GM12865 (cell line): ENCODE measurements around the gene ERC2.
A peak's percentile ranks its signal among the peaks of the same experiment; 100 is the strongest.

ENCODE experiments used
- DNase-seq: peaks from one replicate; pipeline ENCODE4 v3.0.0; 2010; ENCODE audit warnings: low read depth
- H3K4me3 ChIP-seq: 2 replicates; pipeline ENCODE4 v1.5.1; 2011; ENCODE audit warnings: mild to moderate bottlenecking, low read depth, low read length, control low read depth
- CTCF ChIP-seq: IDR thresholded peaks from 2 replicates; pipeline ENCODE4 v1.5.1; 2011; ENCODE audit warnings: low read length, control low read depth, low read depth, inconsistent platforms; ENCODE audit not compliant: insufficient read depth; ENCODE audit errors: missing control alignments

Gene ERC2

GRCh38 chr3:56308471-56308870 is 159.8 kb downstream of the ERC2 start:
- no peak for TF ChIP-seq CTCF
- no peak overlapping the region for H3K4me3 ChIP-seq
- no peak for DNase-seq

- no peak for DNase-seq
- H3K4me3 ChIP-seq, result no peak overlapping the region
- TF ChIP-seq CTCF, result no peak
Observed at GRCh38 chr3:56304069-56304468, 164.2 kb downstream of the ERC2 start.

- peak; percentile 63 for TF ChIP-seq CTCF
- H3K4me3 ChIP-seq, result no peak overlapping the region
- DNase-seq, result peak; percentile 79
Observed at GRCh38 chr3:56303487-56303886, 164.8 kb downstream of the ERC2 start.

DNA sequence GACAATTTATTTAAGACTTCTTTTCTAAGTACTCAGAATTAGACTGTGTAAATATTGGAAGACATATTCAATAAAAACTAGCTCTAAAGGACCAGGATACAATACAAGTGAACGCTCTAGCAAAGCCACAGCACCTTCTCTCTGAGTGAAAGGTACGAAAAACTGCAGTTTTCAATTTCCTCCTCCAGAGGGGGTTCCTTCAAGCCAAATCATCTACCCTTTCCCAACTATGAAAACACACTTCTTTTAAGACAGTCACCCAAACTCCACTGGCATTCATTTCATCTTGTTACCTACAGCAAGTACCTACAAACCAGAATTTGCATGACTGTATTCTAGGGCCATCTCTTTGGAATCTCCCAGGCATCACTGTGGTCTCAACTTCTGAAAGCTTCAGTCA is 165.8 kb downstream of the ERC2 start:
- TF ChIP-seq CTCF, result peak; percentile 28
- H3K4me3 ChIP-seq, result no peak overlapping the region
- no peak for DNase-seq

DNA sequence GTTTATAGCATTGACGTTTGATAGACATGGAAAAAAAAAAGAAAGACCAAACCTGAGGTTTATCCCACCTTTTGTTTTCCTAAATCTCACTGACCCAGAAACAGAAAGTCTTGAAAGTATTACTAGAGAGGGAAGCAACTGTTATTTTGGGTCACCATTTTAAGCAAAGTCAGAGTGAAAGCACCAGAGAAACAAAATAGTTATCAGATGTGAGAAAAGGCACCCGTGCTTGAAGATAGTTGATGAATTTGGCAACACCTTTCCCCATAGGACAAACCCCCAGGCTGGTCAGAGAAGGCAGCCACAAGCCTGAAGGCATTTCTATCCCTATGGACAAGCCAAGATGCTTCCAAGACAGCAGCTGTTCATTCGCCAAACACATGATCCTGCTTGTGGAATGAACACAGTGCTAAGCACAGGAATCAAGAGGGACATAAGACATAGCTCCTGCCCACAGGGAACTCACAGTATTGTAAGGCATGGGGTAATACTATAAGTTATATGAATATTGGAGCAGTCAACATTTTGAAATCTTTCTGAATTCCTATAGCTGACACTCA is 170.9 kb downstream of the ERC2 start:
- no peak overlapping the region for H3K4me3 ChIP-seq
- no peak for TF ChIP-seq CTCF
- DNase-seq, result no peak

DNA sequence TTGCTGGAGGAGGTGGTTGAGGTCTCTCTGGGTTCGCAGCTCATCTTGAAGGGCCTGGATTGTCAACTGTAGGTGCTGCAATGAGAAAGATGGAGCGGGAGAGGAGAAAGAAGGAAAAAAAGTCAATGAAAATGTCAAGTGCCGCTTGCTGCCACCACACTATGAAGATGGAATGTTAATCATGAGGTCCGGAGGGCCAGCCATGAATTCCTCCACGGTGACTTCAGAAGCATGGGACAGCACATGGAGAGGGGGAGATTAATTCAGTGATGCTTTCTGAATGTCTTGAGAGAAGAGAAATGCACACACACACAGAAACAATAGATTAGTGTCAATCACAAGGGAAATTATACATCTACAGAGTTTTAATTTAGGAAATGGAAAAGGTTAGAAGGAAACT is 171.9 kb downstream of the ERC2 start:
- DNase-seq, result no peak
- no peak for TF ChIP-seq CTCF
- H3K4me3 ChIP-seq, result no peak overlapping the region

DNA sequence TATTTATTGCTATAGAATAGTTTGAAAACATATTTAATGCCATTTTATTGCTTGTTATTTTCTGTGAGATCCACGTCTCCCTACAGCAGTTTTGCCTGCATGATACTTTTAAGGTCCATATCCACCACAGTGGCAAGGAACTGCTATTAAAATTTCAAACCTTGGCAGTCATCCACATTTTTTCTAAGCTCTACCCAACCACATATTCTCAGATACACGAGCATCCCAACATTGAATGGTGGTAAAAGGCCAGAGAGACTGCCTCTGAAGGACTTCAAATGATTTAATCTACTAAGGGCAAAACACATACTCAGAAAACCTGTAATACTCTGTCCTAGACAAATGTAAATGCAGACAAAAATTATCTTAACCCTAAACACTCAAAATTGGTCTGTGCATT is 173.1 kb downstream of the ERC2 start:
- DNase-seq, result no peak

More for the DNA sequence above, 173.1 kb downstream of the ERC2 start:
- no peak overlapping the region for H3K4me3 ChIP-seq
- no peak for TF ChIP-seq CTCF
